PC-3 (cell line): ENCODE measurements around the gene BMP7. TPM values are rescaled to one million over a fixed set of nuclear protein-coding genes. Genes with fewer than 3 reads are reported as not detected.

Experiments used
- ATAC-seq: fragments of 200-7000 bp; cut with Tn5 transposase; 2 replicates; pipeline ENCODE4 v1.9.1; 2020; ENCODE audit warnings: mild to moderate bottlenecking, moderate library complexity
- BruUV-seq: library from RNA; stranded (reverse); fragments of 400-500 nt; replicated peaks from 2 replicates; lab custom pipeline; 2021; lab: Mats Ljungman, UMichigan
- CTCF ChIA-PET: fragments of 300-600 bp; sonication (Branson Sonifier 250); formaldehyde crosslinking; loops from one replicate; lab custom pipeline; 2022; ENCODE audit warnings: antibody characterized with exemption; lab: Charles Lee
- POLR2A ChIA-PET: fragments of 300-600 bp; sonication (Branson Sonifier 250); formaldehyde crosslinking; loops from one replicate; lab custom pipeline; 2022; ENCODE audit warnings: antibody characterized with exemption; ENCODE audit not compliant: unreplicated experiment; lab: Charles Lee
- DNase-seq: peaks from one replicate; pipeline ENCODE4 v3.0.0-alpha.2; 2015
- H2AFZ ChIP-seq: fragments of 300-600 bp; sonication (generic); 2 replicates; pipeline ENCODE4 v1.6.0; 2016; ENCODE audit warnings: antibody characterized with exemption, low read length
- H3F3A ChIP-seq: fragments of 300-600 bp; sonication (generic); one replicate; pipeline ENCODE4 v1.6.0; 2017; ENCODE audit warnings: antibody characterized with exemption, low read length, control low read depth, mild to moderate bottlenecking; ENCODE audit not compliant: unreplicated experiment
- H3K27ac ChIP-seq: fragments of 300-600 bp; sonication (generic); 2 replicates; pipeline ENCODE4 v1.5.1; 2016; ENCODE audit warnings: mild to moderate bottlenecking, low read length
- H3K27me3 ChIP-seq: fragments of 300-600 bp; sonication (generic); 2 replicates; pipeline ENCODE4 v1.6.1; 2016; ENCODE audit warnings: low read length, mixed read lengths
- H3K36me3 ChIP-seq: fragments of 300-600 bp; sonication (generic); 2 replicates; pipeline ENCODE4 v1.6.1; 2016; ENCODE audit warnings: low read depth, mixed run types, low read length, mixed read lengths
- H3K4me1 ChIP-seq: fragments of 300-600 bp; sonication (generic); 2 replicates; pipeline ENCODE4 v1.5.1; 2016; ENCODE audit warnings: low read length; ENCODE audit not compliant: insufficient read depth
- H3K4me2 ChIP-seq: fragments of 300-600 bp; sonication (generic); 2 replicates; pipeline ENCODE4 v1.6.0; 2016; ENCODE audit warnings: low read length
- H3K4me3 ChIP-seq: fragments of 300-600 bp; sonication (generic); 2 replicates; pipeline ENCODE4 v1.5.1; 2016; ENCODE audit warnings: mild to moderate bottlenecking, low read length, mixed read lengths
- H3K79me2 ChIP-seq: fragments of 300-600 bp; sonication (generic); 2 replicates; pipeline ENCODE4 v1.6.1; 2017; ENCODE audit warnings: low read length, mixed read lengths
- H3K9ac ChIP-seq: fragments of 300-600 bp; sonication (generic); 2 replicates; pipeline ENCODE4 v1.6.0; 2016; ENCODE audit warnings: mild to moderate bottlenecking, low read length
- H3K9me2 ChIP-seq: fragments of 300-600 bp; sonication (generic); replicated peaks from 2 replicates; pipeline ENCODE4 v1.6.1; 2016; ENCODE audit warnings: mixed run types, low read length, mixed read lengths
- H3K9me3 ChIP-seq: fragments of 300-600 bp; sonication (generic); 2 replicates; pipeline ENCODE4 v1.6.1; 2016; ENCODE audit warnings: low read length, mixed read lengths
- H4K20me1 ChIP-seq: fragments of 300-600 bp; sonication (generic); 2 replicates; pipeline ENCODE4 v1.6.1; 2016; ENCODE audit warnings: low read length, mixed read lengths
- CTCF ChIP-seq: fragments of 300-600 bp; sonication (generic); conservative IDR thresholded peaks from 2 replicates; pipeline ENCODE4 v1.5.1; 2017; ENCODE audit warnings: antibody characterized with exemption, low read depth, mild to moderate bottlenecking, low read length
- EZH2 ChIP-seq: fragments of 300-600 bp; sonication (generic); IDR thresholded peaks from one replicate; pipeline ENCODE4 v1.6.1; 2017; ENCODE audit warnings: antibody characterized with exemption, mild to moderate bottlenecking, low read length; ENCODE audit not compliant: unreplicated experiment
- EZH2phosphoT487 ChIP-seq: fragments of 300-600 bp; sonication (generic); IDR thresholded peaks from 2 replicates; pipeline ENCODE4 v1.6.1; 2018; ENCODE audit warnings: mild to moderate bottlenecking, antibody characterized with exemption, low read length, borderline replicate concordance
- intact Hi-C: fragments of 100-400 bp; cut with micrococcal nuclease; formaldehyde crosslinking; loops from 2 replicates; pipeline ENCODE4 v1.9.0; 2023
- total RNA-seq: library from RNA; depleted of rRNA; stranded (reverse); fragments of >200 nt; gene quantifications from 2 replicates; pipeline ENCODE4 v1.2.3, GENCODE V29; 2014

Gene BMP7
- total RNA-seq, 1 experiment from 2014 or later = not detected

- H3K79me2 ChIP-seq = no peaks in the 10 kb centered on the region
- no peaks in the 10 kb centered on the region for H3K36me3 ChIP-seq
- no peaks in the 10 kb centered on the region for H3F3A ChIP-seq
- no peak overlapping the region for H3K27ac ChIP-seq
- CTCF ChIA-PET = no interaction called here
- H3K4me3 ChIP-seq = no peak overlapping the region
- H4K20me1 ChIP-seq = no peaks in the 10 kb centered on the region
- H3K9ac ChIP-seq = no peak overlapping the region
- H3K4me1 ChIP-seq = peaks cover 13% of the 10 kb centered on the region
- TF ChIP-seq CTCF = no peak
- intact Hi-C loops = no loop called here
- DNase-seq (peak; percentile 74), ATAC-seq (peak; percentile 96)
- no peak overlapping the region for H2AFZ ChIP-seq
- peaks cover 15% of the 10 kb centered on the region; the same call in 1 of the 2 replicates for H3K27me3 ChIP-seq
- no peaks in the 10 kb centered on the region for H3K9me2 ChIP-seq
- BruUV-seq = no TSS peak
- POLR2A ChIA-PET = no interaction called here
- peak overlapping the region; percentile 36 for H3K4me2 ChIP-seq
- no peaks in the 10 kb centered on the region for H3K9me3 ChIP-seq
Observed at GRCh38 chr20:57167971-57168701, 98.3 kb downstream of the BMP7 start.

GRCh38 chr20:57167292-57167655 is 99.2 kb downstream of the BMP7 start:
- no TSS peak for BruUV-seq
- no peak for TF ChIP-seq EZH2phosphoT487
- no peak for TF ChIP-seq CTCF
- no peak for TF ChIP-seq EZH2
- ChIA-PET POLR2A (no interaction called here), CTCF (no interaction called here)
- no peak overlapping the region for H3K4me2 ChIP-seq
- no peak overlapping the region for H3K27ac ChIP-seq
- peaks cover 13% of the 10 kb centered on the region for H3K4me1 ChIP-seq
- H3K9me2 ChIP-seq = no peaks in the 10 kb centered on the region
- no peaks in the 10 kb centered on the region for H3K79me2 ChIP-seq
- H3K27me3 ChIP-seq = peaks cover 20% of the 10 kb centered on the region
- no peak overlapping the region for H3K9ac ChIP-seq
- DNase-seq = no peak
- H2AFZ ChIP-seq = no peak overlapping the region
- H3K9me3 ChIP-seq = no peaks in the 10 kb centered on the region
- intact Hi-C loops = no loop called here
- no peaks in the 10 kb centered on the region for H3F3A ChIP-seq
- no peaks in the 10 kb centered on the region for H3K36me3 ChIP-seq
- no peak overlapping the region for H3K4me3 ChIP-seq
- ATAC-seq = no peak
- no peaks in the 10 kb centered on the region for H4K20me1 ChIP-seq

- no peak overlapping the region for H3K4me3 ChIP-seq
- ChIA-PET CTCF (no interaction called here), POLR2A (no interaction called here)
- no peak overlapping the region for H3K4me2 ChIP-seq
- H3K36me3 ChIP-seq = no peaks in the 10 kb centered on the region
- H3F3A ChIP-seq = no peaks in the 10 kb centered on the region
- H4K20me1 ChIP-seq = no peaks in the 10 kb centered on the region
- no peak for TF ChIP-seq CTCF
- no peak for TF ChIP-seq EZH2phosphoT487
- no peak for TF ChIP-seq EZH2
- H3K9me3 ChIP-seq = no peaks in the 10 kb centered on the region
- intact Hi-C loops = no loop called here
- no TSS peak for BruUV-seq
- H3K27ac ChIP-seq = no peak overlapping the region
- H3K9ac ChIP-seq = no peak overlapping the region
- DNase-seq = no peak
- H3K9me2 ChIP-seq = no peaks in the 10 kb centered on the region
- H2AFZ ChIP-seq = no peak overlapping the region
- no peak for ATAC-seq
- peaks cover 13% of the 10 kb centered on the region for H3K4me1 ChIP-seq
- peaks cover 25% of the 10 kb centered on the region for H3K27me3 ChIP-seq
- no peaks in the 10 kb centered on the region for H3K79me2 ChIP-seq
Observed at GRCh38 chr20:57166568-57167291, 99.7 kb downstream of the BMP7 start.
